ENCODE measurements around the gene GRB10. TPM values are rescaled to one million over a fixed set of nuclear protein-coding genes. Genes with fewer than 3 reads are reported as not detected.

The GRB10 gene
- total and polyA plus RNA-seq, 2 of the 8 experiments (the other 6 are each of a cell fraction or from before 2014, with no cell fraction given): 35.7 to 97.0 TPM

DNA sequence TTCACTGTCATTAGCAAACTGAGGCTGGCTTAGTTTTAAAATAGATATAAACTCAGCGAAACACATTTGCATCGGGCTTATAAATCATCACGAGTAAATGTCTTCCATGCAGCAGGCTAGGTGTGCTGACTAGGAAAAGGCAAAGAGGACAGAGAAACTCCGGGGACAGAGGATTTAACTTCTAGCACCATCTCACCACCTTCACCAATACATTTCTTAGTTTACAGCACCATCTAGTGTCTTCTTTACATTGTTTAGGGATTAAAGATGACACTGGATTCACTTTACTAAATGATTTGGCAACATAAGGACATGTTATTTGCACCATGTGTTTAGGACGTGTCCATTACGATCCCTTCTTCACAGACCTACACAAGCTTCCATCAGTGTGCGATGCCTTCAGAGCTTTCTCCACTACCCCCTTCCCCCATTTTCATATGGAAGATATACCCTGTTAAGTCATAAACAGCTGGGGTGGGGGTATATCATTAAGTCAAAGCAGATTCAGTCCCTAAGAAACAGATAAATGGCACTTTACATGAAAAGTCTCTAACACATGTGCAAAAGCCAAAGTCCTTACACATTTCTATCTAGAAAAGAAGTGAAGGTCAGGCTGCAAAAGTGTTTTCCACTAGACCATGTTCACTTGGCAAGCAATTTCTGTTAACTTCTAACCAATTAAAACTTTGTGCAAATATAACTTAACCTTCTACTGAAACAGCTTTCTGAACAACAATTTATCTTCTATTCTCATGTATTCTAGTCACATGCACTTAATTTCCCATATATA, 103.3 kb downstream of the GRB10 start (continued):
- no peak for TF ChIP-seq NRF1 (IDR thresholded peaks at IDR 0.05; ENCODE audit: low read depth, low read length)

Data from H1 (cell line).